Right lobe of liver (tissue), 4 donors: ENCODE data around the gene TRPM3.

Experiments
- POLR2A ChIP-seq: fragments of 450-650 bp; IDR thresholded peaks from one replicate; pipeline ENCODE4 v1.6.1; 2017; ENCODE audit warnings: antibody characterized with exemption, mild to moderate bottlenecking
- TF ChIP-seq, protein P1 (sequence below), 4 donors: fragments of 200-600 bp in 3 of 4; fragments of 450-650 bp in 1 of 4; IDR thresholded peaks; one replicate each; pipeline versions ENCODE4 v1.5.1 to v1.8.0; 2016 to 2022; ENCODE audit warnings: antibody characterized with exemption in 4 of 4, mild to moderate bottlenecking in 2 of 4
- donor health status: DM: no; HTN: no; CAD: no.
- donor health status: DM: no; HTN: no; CAD: no.
- donor health status: DM: no; HTN: yes; CAD: no.

DNA sequence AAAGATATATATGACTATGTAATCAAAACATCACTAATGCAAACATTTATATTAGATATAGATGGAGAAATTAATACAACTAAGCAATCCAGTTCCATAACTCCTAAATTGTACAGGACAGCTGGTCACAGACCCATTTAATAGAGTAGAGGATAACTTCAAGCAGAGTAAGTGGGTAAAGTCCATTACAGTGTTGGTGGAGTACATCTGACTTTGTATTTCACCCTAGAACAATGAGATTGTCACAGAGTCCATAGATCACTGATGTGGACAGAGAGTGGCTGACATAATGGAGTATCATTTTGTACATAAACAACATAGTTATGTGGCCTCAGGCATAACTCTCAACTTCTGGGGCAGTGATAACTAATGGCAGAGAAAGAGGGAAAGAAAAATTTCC is 439.1 kb downstream of the TRPM3 start:
- TF ChIP-seq, protein P1, sequence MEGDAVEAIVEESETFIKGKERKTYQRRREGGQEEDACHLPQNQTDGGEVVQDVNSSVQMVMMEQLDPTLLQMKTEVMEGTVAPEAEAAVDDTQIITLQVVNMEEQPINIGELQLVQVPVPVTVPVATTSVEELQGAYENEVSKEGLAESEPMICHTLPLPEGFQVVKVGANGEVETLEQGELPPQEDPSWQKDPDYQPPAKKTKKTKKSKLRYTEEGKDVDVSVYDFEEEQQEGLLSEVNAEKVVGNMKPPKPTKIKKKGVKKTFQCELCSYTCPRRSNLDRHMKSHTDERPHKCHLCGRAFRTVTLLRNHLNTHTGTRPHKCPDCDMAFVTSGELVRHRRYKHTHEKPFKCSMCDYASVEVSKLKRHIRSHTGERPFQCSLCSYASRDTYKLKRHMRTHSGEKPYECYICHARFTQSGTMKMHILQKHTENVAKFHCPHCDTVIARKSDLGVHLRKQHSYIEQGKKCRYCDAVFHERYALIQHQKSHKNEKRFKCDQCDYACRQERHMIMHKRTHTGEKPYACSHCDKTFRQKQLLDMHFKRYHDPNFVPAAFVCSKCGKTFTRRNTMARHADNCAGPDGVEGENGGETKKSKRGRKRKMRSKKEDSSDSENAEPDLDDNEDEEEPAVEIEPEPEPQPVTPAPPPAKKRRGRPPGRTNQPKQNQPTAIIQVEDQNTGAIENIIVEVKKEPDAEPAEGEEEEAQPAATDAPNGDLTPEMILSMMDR (IDR thresholded peaks at IDR 0.05), result no peak
- no peak for TF ChIP-seq POLR2A
